ENCODE measurements around the gene TOB2.

- TF ChIP-seq POLR2A (IDR thresholded peaks at IDR 0.05) = no peak
- TF ChIP-seq, protein P1, sequence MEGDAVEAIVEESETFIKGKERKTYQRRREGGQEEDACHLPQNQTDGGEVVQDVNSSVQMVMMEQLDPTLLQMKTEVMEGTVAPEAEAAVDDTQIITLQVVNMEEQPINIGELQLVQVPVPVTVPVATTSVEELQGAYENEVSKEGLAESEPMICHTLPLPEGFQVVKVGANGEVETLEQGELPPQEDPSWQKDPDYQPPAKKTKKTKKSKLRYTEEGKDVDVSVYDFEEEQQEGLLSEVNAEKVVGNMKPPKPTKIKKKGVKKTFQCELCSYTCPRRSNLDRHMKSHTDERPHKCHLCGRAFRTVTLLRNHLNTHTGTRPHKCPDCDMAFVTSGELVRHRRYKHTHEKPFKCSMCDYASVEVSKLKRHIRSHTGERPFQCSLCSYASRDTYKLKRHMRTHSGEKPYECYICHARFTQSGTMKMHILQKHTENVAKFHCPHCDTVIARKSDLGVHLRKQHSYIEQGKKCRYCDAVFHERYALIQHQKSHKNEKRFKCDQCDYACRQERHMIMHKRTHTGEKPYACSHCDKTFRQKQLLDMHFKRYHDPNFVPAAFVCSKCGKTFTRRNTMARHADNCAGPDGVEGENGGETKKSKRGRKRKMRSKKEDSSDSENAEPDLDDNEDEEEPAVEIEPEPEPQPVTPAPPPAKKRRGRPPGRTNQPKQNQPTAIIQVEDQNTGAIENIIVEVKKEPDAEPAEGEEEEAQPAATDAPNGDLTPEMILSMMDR (IDR thresholded peaks at IDR 0.05) = no peak
- no peak for TF ChIP-seq POLR2AphosphoS5 (IDR thresholded peaks at IDR 0.05)
- no peak for TF ChIP-seq EP300 (IDR thresholded peaks at IDR 0.05)
These were observed 9.4 kb downstream of the TOB2 start for GRCh38 chr22:41437198-41437597.

All from upper lobe of left lung (tissue), 4 donors.